Measurements from ENCODE around the gene OLFM1.

OLFM1 gene

GRCh38 chr9:135156525-135157510, 69.3 kb downstream of the OLFM1 start:
- no peak for TF ChIP-seq CTCF (IDR thresholded peaks at IDR 0.05)

- TF ChIP-seq CTCF (IDR thresholded peaks at IDR 0.05): no peak
These were observed 70.5 kb downstream of the OLFM1 start for GRCh38 chr9:135157856-135158563.

GRCh38 chr9:135158564-135158937, 71.1 kb downstream of the OLFM1 start:
- no peak for TF ChIP-seq CTCF (IDR thresholded peaks at IDR 0.05)

- no peak for TF ChIP-seq CTCF (IDR thresholded peaks at IDR 0.05)
These were observed 72.3 kb downstream of the OLFM1 start for GRCh38 chr9:135159801-135160200.

- no peak for TF ChIP-seq CTCF (IDR thresholded peaks at IDR 0.05)
These were observed 73.4 kb downstream of the OLFM1 start for GRCh38 chr9:135160862-135161261.

- TF ChIP-seq CTCF (IDR thresholded peaks at IDR 0.05): no peak
These were observed 75.7 kb downstream of the OLFM1 start for GRCh38 chr9:135163023-135163780.

GRCh38 chr9:135164036-135164435, 76.6 kb downstream of the OLFM1 start:
- no peak for TF ChIP-seq CTCF (IDR thresholded peaks at IDR 0.05)

All from LNCAP (cell line).